Measurements from ENCODE around the gene FAM118A.
"Not testable (repeated sequence)": the region's sequence is repeated elsewhere in the genome, so short reads cannot be mapped to it uniquely, and the experiment has no call there.

FAM118A gene

DNA sequence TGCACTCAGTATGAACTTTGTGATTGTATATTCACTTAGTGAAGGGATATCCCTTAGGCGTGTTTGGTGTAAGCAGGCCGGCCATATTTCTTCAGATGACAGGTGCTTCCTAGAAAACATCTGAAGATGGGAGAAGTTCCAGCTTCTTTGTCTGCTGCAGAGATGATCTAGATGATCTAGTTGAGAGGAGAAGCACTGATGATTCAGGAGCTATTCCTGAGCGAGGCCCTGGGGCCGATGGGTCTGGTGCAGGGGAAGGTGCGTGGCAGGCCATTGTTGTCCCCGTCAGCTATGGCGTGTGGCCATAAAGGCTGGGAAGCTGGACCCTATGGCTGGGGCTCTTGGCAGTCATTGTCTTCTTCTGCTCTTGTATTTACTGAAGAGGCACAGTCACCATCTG is 14.0 kb downstream of the FAM118A start:
- H3K9me2 ChIP-seq (ENCODE audit: low read depth, low read length), result no peaks in the 10 kb centered on the region
- H3K4me2 ChIP-seq (ENCODE audit: low read length), result no peak overlapping the region
- H3K4me1 ChIP-seq (ENCODE audit: insufficient read depth, low read length, severe bottlenecking), result peaks cover 34% of the 10 kb centered on the region
- no peaks in the 10 kb centered on the region for H3F3A ChIP-seq (ENCODE audit: insufficient read depth, low read length)
- H3K79me2 ChIP-seq (ENCODE audit: insufficient read depth, low read length), result peaks cover 22% of the 10 kb centered on the region
- peaks cover 35% of the 10 kb centered on the region for H3K36me3 ChIP-seq (ENCODE audit: insufficient read depth, low read length)
- no peak for TF ChIP-seq EZH2 (IDR thresholded peaks at IDR 0.05; ENCODE audit: borderline replicate concordance, low read length)
- TF ChIP-seq, protein P1, sequence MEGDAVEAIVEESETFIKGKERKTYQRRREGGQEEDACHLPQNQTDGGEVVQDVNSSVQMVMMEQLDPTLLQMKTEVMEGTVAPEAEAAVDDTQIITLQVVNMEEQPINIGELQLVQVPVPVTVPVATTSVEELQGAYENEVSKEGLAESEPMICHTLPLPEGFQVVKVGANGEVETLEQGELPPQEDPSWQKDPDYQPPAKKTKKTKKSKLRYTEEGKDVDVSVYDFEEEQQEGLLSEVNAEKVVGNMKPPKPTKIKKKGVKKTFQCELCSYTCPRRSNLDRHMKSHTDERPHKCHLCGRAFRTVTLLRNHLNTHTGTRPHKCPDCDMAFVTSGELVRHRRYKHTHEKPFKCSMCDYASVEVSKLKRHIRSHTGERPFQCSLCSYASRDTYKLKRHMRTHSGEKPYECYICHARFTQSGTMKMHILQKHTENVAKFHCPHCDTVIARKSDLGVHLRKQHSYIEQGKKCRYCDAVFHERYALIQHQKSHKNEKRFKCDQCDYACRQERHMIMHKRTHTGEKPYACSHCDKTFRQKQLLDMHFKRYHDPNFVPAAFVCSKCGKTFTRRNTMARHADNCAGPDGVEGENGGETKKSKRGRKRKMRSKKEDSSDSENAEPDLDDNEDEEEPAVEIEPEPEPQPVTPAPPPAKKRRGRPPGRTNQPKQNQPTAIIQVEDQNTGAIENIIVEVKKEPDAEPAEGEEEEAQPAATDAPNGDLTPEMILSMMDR (IDR thresholded peaks at IDR 0.05; ENCODE audit: low read length), result no peak
- no peaks in the 10 kb centered on the region for H3K27me3 ChIP-seq (ENCODE audit: insufficient read depth, low read length)
- no peak overlapping the region for H2AFZ ChIP-seq (ENCODE audit: low read length)
- H3K9me3 ChIP-seq (ENCODE audit: low read length), result no peaks in the 10 kb centered on the region
- no peak overlapping the region for H3K9ac ChIP-seq (ENCODE audit: low read length)
- no peak overlapping the region for H3K27ac ChIP-seq (ENCODE audit: low read depth, low read length, poor library complexity, severe bottlenecking)
- H4K20me1 ChIP-seq (ENCODE audit: insufficient read depth, low read length), result no peaks in the 10 kb centered on the region
- no peak overlapping the region for H3K4me3 ChIP-seq (ENCODE audit: low read depth, low read length, poor library complexity, severe bottlenecking)

DNA sequence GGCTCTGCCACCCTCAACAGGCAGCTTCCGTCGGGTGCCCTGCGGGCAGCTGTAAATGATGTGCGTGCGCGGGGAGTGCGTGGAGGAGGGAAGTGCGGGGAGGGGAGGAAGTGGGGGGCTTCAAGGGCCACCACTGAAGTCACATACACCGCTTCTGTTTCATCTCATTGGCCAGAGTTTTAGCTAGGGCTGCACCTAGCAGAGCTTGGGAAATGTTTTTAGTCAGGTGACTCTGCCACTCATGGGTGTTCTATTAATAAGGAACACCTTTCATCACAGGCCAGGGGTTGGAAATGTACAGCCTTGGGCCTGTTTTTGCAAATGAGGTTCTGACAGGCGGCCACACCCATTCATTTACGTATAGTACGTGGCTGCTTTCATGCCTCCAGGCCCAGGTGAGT is 14.6 kb downstream of the FAM118A start:
- Histone ChIP-seq H3K4me3 (ENCODE audit: low read depth, low read length, poor library complexity, severe bottlenecking) (no peak overlapping the region), H3K9me2 (ENCODE audit: low read depth, low read length) (no peaks in the 10 kb centered on the region), H3K4me1 (ENCODE audit: insufficient read depth, low read length, severe bottlenecking) (peaks cover 28% of the 10 kb centered on the region), H3K27me3 (ENCODE audit: insufficient read depth, low read length) (no peaks in the 10 kb centered on the region), H3K9ac (ENCODE audit: low read length) (no peak overlapping the region), H3K79me2 (ENCODE audit: insufficient read depth, low read length) (peaks cover 19% of the 10 kb centered on the region), H4K20me1 (ENCODE audit: insufficient read depth, low read length) (no peaks in the 10 kb centered on the region), H3K36me3 (ENCODE audit: insufficient read depth, low read length) (peaks cover 35% of the 10 kb centered on the region), H3F3A (ENCODE audit: insufficient read depth, low read length) (no peaks in the 10 kb centered on the region), H3K9me3 (ENCODE audit: low read length) (no peaks in the 10 kb centered on the region), H3K4me2 (ENCODE audit: low read length) (no peak overlapping the region), H3K27ac (ENCODE audit: low read depth, low read length, poor library complexity, severe bottlenecking) (no peak overlapping the region), H2AFZ (ENCODE audit: low read length) (no peak overlapping the region)
- TF ChIP-seq, protein P1 (IDR thresholded peaks at IDR 0.05; ENCODE audit: low read length), result no peak
- no peak for TF ChIP-seq EZH2 (IDR thresholded peaks at IDR 0.05; ENCODE audit: borderline replicate concordance, low read length)

DNA sequence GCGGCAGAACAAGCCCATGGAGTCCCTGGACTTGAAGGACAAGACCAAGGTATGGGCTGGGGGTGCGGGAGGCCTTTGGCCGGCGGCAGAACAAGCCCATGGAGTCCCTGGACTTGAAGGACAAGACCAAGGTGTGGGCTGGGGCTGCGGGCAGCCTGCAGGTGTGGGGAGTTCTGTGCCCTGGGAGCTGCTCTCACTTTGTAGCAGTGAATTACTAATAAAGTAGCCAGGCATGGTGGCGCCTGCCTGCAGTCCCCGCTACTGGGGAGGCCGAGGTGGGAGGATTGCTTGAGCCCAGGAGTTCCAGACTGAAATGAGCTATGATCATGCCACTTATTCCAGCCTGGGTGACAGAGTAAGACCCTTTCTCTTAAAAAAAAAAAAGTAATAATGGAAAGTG is 18.5 kb downstream of the FAM118A start:
- H3K9me3 ChIP-seq (ENCODE audit: low read length); H3K4me1 ChIP-seq (ENCODE audit: insufficient read depth, low read length, severe bottlenecking); H3K79me2 ChIP-seq (ENCODE audit: insufficient read depth, low read length); H3K4me3 ChIP-seq (ENCODE audit: low read depth, low read length, poor library complexity, severe bottlenecking); H3F3A ChIP-seq (ENCODE audit: insufficient read depth, low read length); H3K9ac ChIP-seq (ENCODE audit: low read length); H4K20me1 ChIP-seq (ENCODE audit: insufficient read depth, low read length); H2AFZ ChIP-seq (ENCODE audit: low read length); H3K4me2 ChIP-seq (ENCODE audit: low read length); H3K9me2 ChIP-seq (ENCODE audit: low read depth, low read length); H3K27me3 ChIP-seq (ENCODE audit: insufficient read depth, low read length); H3K27ac ChIP-seq (ENCODE audit: low read depth, low read length, poor library complexity, severe bottlenecking): not testable (repeated sequence)
- peaks cover 42% of the 10 kb centered on the region for H3K36me3 ChIP-seq (ENCODE audit: insufficient read depth, low read length)

DNA sequence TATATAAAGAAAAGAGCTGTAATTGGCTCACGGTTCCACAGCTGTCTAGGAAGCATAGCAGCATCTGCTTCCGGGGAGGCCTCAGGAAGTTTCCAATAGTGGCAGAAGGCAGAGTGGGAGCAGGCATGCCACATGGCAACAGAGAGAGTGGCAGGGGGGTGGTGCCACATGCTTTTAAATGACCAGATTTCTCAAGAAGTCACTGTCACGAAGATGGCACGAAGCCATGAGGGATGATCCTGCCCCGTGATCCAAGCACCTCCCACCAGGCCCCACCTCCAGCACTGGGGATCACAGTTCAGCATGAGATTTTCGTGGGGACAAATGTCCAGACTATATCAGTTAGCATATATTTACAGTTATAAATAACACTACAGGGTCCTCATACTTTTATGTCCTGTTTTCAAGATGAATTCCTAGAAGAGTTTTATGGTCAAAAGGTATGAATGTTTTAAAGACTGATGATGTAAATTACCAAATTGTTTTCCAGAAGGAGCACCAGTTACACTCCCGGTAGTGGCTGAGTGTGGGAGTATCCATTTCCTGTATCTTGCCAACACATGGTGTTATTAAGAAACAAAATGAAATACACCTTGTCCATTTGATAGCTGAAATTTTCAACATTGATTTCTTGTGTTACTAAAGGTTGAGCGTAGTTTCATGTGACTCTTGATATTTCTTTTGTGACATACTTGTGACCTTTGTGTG is 19.2 kb downstream of the FAM118A start:
- Histone ChIP-seq H3K9me3 (ENCODE audit: low read length) (no peaks in the 10 kb centered on the region), H2AFZ (ENCODE audit: low read length) (no peak overlapping the region), H4K20me1 (ENCODE audit: insufficient read depth, low read length) (no peaks in the 10 kb centered on the region), H3K4me2 (ENCODE audit: low read length) (no peak overlapping the region), H3K36me3 (ENCODE audit: insufficient read depth, low read length) (peaks cover 35% of the 10 kb centered on the region), H3K79me2 (ENCODE audit: insufficient read depth, low read length) (no peaks in the 10 kb centered on the region), H3K9ac (ENCODE audit: low read length) (no peak overlapping the region), H3K27me3 (ENCODE audit: insufficient read depth, low read length) (no peaks in the 10 kb centered on the region), H3K9me2 (ENCODE audit: low read depth, low read length) (no peaks in the 10 kb centered on the region), H3K27ac (ENCODE audit: low read depth, low read length, poor library complexity, severe bottlenecking) (no peak overlapping the region), H3F3A (ENCODE audit: insufficient read depth, low read length) (no peaks in the 10 kb centered on the region), H3K4me3 (ENCODE audit: low read depth, low read length, poor library complexity, severe bottlenecking) (no peak overlapping the region), H3K4me1 (ENCODE audit: insufficient read depth, low read length, severe bottlenecking) (no peaks in the 10 kb centered on the region)
- TF ChIP-seq EZH2 (IDR thresholded peaks at IDR 0.05; ENCODE audit: borderline replicate concordance, low read length), result no peak
- TF ChIP-seq, protein P1 (IDR thresholded peaks at IDR 0.05; ENCODE audit: low read length), result no peak
